Skeletal muscle satellite cell (primary cell): ENCODE data around the gene EXOSC10.
"Not testable (repeated sequence)": the region's sequence is repeated elsewhere in the genome, so short reads cannot be mapped to it uniquely, and the experiment has no call there.

Experiments
- H3K27me3 ChIP-seq: 2 replicates; pipeline ENCODE4 v1.7.0; 2013; ENCODE audit warnings: low read length; ENCODE audit not compliant: control insufficient read depth, insufficient read depth
- H3K36me3 ChIP-seq: 2 replicates; pipeline ENCODE4 v1.7.0; 2013; ENCODE audit warnings: mild to moderate bottlenecking, control low read depth, low read length; ENCODE audit not compliant: insufficient read depth
- H3K4me1 ChIP-seq: 2 replicates; pipeline ENCODE4 v1.7.0; 2013; ENCODE audit warnings: low read length; ENCODE audit not compliant: control insufficient read depth, insufficient read depth
- H3K4me2 ChIP-seq: 2 replicates; pipeline ENCODE4 v1.7.0; 2013; ENCODE audit warnings: mild to moderate bottlenecking, low read length
- H3K4me3 ChIP-seq: 2 replicates; pipeline ENCODE4 v1.7.0; 2013; ENCODE audit warnings: low read length
- H3K9ac ChIP-seq: 2 replicates; pipeline ENCODE4 v1.7.0; 2013; ENCODE audit warnings: mild to moderate bottlenecking, low read depth, low read length, moderate library complexity
- H3K9me3 ChIP-seq: replicated peaks from 2 replicates; pipeline ENCODE4 v1.7.0; 2013; ENCODE audit warnings: mild to moderate bottlenecking, control low read depth, low read length

Gene EXOSC10

GRCh38 chr1:11037740-11038182 lies 61.9 kb downstream of the EXOSC10 start:
- H3K4me3 ChIP-seq: no peak overlapping the region
- peaks cover 10% of the 10 kb centered on the region for H3K27me3 ChIP-seq
- no peak overlapping the region for H3K9ac ChIP-seq
- no peaks in the 10 kb centered on the region for H3K36me3 ChIP-seq
- no peaks in the 10 kb centered on the region for H3K9me3 ChIP-seq
- H3K4me2 ChIP-seq: no peak overlapping the region
- no peaks in the 10 kb centered on the region for H3K4me1 ChIP-seq

- H3K4me1 ChIP-seq, H3K9ac ChIP-seq, H3K36me3 ChIP-seq: not testable (repeated sequence)
Measured at GRCh38 chr1:11037019-11037739, 62.5 kb downstream of the EXOSC10 start.

GRCh38 chr1:11031624-11032262 lies 67.9 kb downstream of the EXOSC10 start:
- H3K4me2 ChIP-seq: no peak overlapping the region
- no peaks in the 10 kb centered on the region for H3K9me3 ChIP-seq
- H3K4me1 ChIP-seq: no peaks in the 10 kb centered on the region
- peaks cover 23% of the 10 kb centered on the region for H3K36me3 ChIP-seq
- no peak overlapping the region for H3K4me3 ChIP-seq
- no peaks in the 10 kb centered on the region for H3K27me3 ChIP-seq
- H3K9ac ChIP-seq: no peak overlapping the region

More at GRCh38 chr1:11037019-11037739, 62.5 kb downstream of the EXOSC10 start:
- H3K9me3 ChIP-seq, H3K4me2 ChIP-seq, H3K4me3 ChIP-seq: not testable (repeated sequence)
- peaks cover 10% of the 10 kb centered on the region for H3K27me3 ChIP-seq

GRCh38 chr1:11030865-11031264 lies 68.8 kb downstream of the EXOSC10 start:
- Histone ChIP-seq H3K4me2 (no peak overlapping the region), H3K9ac (no peak overlapping the region), H3K4me1 (no peaks in the 10 kb centered on the region), H3K27me3 (no peaks in the 10 kb centered on the region), H3K9me3 (no peaks in the 10 kb centered on the region), H3K36me3 (peaks cover 31% of the 10 kb centered on the region), H3K4me3 (no peak overlapping the region)

- Histone ChIP-seq H3K4me1 (no peaks in the 10 kb centered on the region), H3K27me3 (no peaks in the 10 kb centered on the region), H3K4me2 (no peak overlapping the region), H3K4me3 (no peak overlapping the region), H3K36me3 (peaks cover 58% of the 10 kb centered on the region), H3K9me3 (no peaks in the 10 kb centered on the region), H3K9ac (no peak overlapping the region)
Measured at GRCh38 chr1:11028018-11028417, 71.7 kb downstream of the EXOSC10 start.

GRCh38 chr1:11027316-11027715 lies 72.4 kb downstream of the EXOSC10 start:
- Histone ChIP-seq H3K9me3 (no peaks in the 10 kb centered on the region), H3K4me1 (no peaks in the 10 kb centered on the region), H3K27me3 (no peaks in the 10 kb centered on the region), H3K36me3 (peaks cover 65% of the 10 kb centered on the region), H3K9ac (no peak overlapping the region), H3K4me3 (no peak overlapping the region), H3K4me2 (no peak overlapping the region)

- Histone ChIP-seq H3K27me3 (no peaks in the 10 kb centered on the region), H3K9ac (no peak overlapping the region), H3K4me2 (no peak overlapping the region), H3K4me3 (no peak overlapping the region), H3K36me3 (peaks cover 69% of the 10 kb centered on the region), H3K4me1 (no peaks in the 10 kb centered on the region), H3K9me3 (no peaks in the 10 kb centered on the region)
Measured at GRCh38 chr1:11026903-11027302, 72.8 kb downstream of the EXOSC10 start.

- H3K9me3 ChIP-seq: no peaks in the 10 kb centered on the region
- peaks cover 77% of the 10 kb centered on the region for H3K36me3 ChIP-seq
- H3K4me2 ChIP-seq: no peak overlapping the region
- H3K27me3 ChIP-seq: no peaks in the 10 kb centered on the region
- no peak overlapping the region for H3K4me3 ChIP-seq
- no peak overlapping the region for H3K9ac ChIP-seq
- H3K4me1 ChIP-seq: no peaks in the 10 kb centered on the region
Measured at GRCh38 chr1:11026052-11026451, 73.6 kb downstream of the EXOSC10 start.

GRCh38 chr1:11025618-11026017 lies 74.1 kb downstream of the EXOSC10 start:
- H3K4me2 ChIP-seq: no peak overlapping the region
- H3K27me3 ChIP-seq: no peaks in the 10 kb centered on the region
- H3K9me3 ChIP-seq: no peaks in the 10 kb centered on the region
- no peak overlapping the region for H3K4me3 ChIP-seq
- H3K9ac ChIP-seq: no peak overlapping the region
- H3K4me1 ChIP-seq: no peaks in the 10 kb centered on the region
- peaks cover 78% of the 10 kb centered on the region for H3K36me3 ChIP-seq

- no peaks in the 10 kb centered on the region for H3K4me1 ChIP-seq
- no peak overlapping the region for H3K4me2 ChIP-seq
- H3K9ac ChIP-seq: no peak overlapping the region
- H3K4me3 ChIP-seq: no peak overlapping the region
- H3K27me3 ChIP-seq: no peaks in the 10 kb centered on the region
- no peaks in the 10 kb centered on the region for H3K9me3 ChIP-seq
- H3K36me3 ChIP-seq: peaks cover 77% of the 10 kb centered on the region
Measured at GRCh38 chr1:11024874-11025203, 74.8 kb downstream of the EXOSC10 start.

GRCh38 chr1:11024154-11024873 lies 75.4 kb downstream of the EXOSC10 start:
- H3K36me3 ChIP-seq: peaks cover 77% of the 10 kb centered on the region
- no peaks in the 10 kb centered on the region for H3K4me1 ChIP-seq
- no peaks in the 10 kb centered on the region for H3K27me3 ChIP-seq
- no peak overlapping the region for H3K4me3 ChIP-seq
- no peak overlapping the region for H3K4me2 ChIP-seq
- no peaks in the 10 kb centered on the region for H3K9me3 ChIP-seq
- no peak overlapping the region for H3K9ac ChIP-seq
